MM.1S (cell line): ENCODE measurements around the gene FAM43A.

Source experiments
- CTCF ChIP-seq: fragments of 300-600 bp; sonication (generic); IDR thresholded peaks from 2 replicates; pipeline ENCODE4 v1.5.1; 2016; ENCODE audit warnings: antibody characterized with exemption, low read length, mixed read lengths
- EZH2 ChIP-seq: fragments of 300-600 bp; sonication (generic); optimal IDR thresholded peaks from 2 replicates; pipeline ENCODE3; 2017; ENCODE audit warnings: low read depth, mild to moderate bottlenecking, antibody characterized with exemption, low read length, mixed read lengths
- EZH2phosphoT487 ChIP-seq: fragments of 300-600 bp; sonication (generic); IDR thresholded peaks from 2 replicates; pipeline ENCODE4 v1.6.1; 2018; ENCODE audit warnings: antibody characterized with exemption, low read length

- TF ChIP-seq CTCF (no peak), EZH2phosphoT487 (no peak), EZH2 (no peak)
Observed at GRCh38 chr3:194731506-194732073, 45.9 kb downstream of the FAM43A start.
